NCI-H2107 treated with DMSO at 0.1 percent for 48 hours (cell line): Measurements from ENCODE around the gene JADE1.
A peak's percentile ranks its signal among the peaks of the same experiment; 100 is the strongest.

Experiments
- DNase-seq: peaks from one replicate; lab custom pipeline; 2025; ENCODE audit not compliant: unreplicated experiment; lab: John Stamatoyannopoulos, UW

Gene JADE1

DNA sequence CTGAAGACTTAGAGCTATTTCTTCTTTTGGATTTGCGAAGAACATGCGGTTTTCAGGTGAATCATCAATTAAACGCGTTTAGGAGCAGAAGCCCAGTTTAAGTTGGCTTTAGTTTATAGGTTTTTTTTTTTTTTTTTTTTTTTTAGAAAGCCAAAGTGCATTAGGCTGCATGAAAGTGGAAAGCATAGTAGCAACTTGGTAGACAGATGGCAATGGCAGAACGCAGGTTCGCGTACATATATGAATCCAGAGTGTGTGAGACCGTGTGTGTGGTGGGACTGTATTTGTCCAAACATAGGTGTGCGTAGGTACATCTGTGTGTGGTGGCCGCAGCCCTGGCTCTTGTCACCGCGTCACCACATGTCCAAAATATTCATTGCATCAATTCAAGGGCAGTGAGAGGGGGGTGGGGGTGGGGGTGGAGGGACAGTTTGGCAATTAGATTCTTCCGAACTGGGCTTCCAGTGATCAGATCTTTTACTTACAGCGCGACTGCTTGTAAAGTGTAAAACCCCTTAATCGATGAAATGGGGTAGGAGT, 901 bp downstream of the JADE1 start:
- peak; percentile 38 for DNase-seq

DNA sequence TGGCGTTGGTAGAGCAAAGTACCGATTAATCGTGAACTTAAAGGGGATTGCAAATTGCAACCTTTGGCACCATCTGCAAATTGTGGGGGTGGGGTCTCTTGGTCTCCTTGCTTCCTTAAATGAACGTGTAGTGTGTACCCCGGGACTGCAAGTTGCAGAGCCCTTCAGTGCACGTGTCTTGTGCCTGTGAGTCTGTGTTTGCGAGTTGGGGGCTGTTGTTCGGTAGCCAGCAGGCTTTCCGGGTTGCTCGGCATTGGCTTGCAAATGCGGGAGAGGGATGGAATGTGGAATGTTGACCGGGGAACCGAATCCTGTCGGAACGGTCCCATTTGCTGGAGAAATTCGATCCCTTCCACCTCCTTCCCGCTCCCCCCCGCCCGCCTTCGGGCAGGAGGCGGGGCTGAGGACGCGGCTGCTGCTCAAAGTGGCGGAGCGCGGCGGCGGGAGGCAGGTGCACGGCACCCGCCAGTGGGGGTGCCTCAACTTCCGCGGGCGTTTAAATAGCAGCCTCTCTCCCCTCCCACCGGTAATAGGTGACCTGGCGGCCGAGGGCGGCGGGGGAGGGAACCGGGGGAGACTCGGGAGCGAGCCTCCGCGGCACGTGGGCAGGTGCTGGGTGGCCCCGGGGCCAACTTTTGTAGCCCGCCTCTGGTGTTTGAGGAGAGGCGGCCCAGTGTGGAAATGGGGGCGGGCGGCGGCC, 1.5 kb downstream of the JADE1 start:
- peak; percentile 73 for DNase-seq

DNA sequence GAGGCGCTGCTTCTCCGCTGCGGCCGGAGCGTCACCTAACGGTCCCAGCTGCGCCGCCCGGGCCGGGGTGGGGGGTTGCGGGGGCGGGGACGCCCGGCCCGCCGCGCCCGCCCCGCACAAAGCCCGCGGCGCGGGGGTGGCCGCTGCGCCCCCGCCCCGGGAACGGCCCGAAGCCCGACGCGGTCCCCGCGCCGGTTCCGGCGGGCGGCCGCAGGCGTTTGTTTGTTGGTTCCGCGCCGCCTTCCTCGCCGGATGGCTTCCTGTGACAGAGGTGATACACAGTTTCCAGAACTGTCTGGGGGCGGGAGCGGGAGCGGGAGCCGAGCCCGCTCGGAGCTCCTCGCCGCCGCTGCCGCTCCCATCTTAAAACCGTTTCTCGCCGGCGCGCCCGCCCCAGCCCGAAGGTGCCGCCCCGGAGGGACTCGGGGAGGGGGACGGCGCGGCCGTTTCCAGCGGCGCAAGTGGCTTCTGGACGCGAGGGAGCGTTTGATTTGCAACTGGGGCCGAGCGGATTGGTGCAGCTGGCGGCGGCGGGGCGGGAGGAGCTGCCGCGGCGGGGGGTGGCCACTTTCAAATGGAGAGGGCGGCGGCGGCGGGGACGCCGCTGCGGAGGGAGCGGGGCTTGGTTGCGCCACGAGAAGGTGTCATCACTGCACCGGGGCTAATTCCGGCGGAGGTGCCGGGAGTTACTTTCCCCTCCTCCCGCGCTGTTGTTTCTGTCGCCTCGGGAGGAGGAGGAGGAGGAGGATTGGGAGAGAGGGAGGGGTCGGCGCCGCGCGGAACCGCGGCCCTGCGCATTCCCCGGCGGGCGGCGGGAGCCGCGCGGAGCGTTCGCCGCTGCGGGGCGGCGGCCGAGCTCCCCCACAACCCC, 2.3 kb downstream of the JADE1 start:
- DNase-seq: peak; percentile 75

DNA sequence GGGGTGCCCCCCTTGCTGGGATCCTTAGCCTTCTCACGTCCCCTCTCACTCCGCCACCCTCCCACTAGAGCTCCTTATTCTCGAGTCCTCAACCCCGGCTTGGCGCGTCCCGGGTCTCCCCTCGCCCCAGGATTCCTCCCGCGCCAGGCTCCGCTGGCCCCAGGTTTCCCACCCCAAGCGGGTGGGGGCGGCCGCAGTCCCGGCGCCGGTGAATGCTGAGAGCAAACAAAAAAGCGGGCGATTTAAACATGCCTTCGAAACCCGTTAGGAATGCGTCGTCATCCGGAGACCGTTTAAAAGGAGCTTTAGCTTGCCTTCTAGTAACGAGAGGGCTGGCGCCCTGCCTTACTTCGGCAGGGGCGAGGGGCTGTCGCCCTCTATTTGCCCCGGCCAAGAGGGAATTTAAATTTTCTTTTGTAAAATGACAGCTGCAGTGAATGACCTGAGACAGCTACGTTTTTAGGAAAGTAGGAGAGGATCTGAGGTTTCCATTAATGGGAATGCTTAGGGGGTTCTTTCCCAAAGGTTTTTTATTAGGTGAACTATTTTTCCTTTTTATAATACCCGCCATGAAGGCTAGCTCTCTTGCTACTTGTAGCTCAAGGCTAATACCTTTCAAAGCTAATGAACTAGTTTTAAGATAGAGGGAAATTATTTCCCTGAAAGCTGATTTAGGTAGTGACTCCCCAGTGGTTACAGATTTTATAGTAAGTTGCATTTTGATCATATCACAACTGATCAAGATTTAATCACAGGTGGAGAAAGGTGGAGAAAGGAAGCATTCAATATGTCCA, 3.1 kb downstream of the JADE1 start:
- no peak for DNase-seq

DNA sequence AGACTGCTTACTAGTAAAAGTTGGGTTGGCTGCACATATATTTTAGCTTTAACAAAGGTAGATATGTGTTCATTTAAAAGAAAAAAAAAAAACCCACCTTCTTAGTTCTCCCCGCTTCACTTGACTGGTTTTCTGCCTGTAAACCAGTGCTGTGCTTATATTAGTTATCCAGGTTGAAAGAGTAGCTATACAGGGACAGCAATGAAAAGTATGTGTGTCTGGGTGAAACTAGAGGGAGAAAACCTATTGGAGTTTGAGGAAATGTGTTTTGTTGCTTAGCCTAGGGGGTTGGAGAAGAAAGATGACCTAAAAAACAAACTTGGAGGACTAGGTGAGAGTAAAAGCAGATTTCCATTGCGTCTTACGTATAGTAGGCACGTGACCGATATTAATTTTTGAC, 4.5 kb downstream of the JADE1 start:
- DNase-seq: no peak

DNA sequence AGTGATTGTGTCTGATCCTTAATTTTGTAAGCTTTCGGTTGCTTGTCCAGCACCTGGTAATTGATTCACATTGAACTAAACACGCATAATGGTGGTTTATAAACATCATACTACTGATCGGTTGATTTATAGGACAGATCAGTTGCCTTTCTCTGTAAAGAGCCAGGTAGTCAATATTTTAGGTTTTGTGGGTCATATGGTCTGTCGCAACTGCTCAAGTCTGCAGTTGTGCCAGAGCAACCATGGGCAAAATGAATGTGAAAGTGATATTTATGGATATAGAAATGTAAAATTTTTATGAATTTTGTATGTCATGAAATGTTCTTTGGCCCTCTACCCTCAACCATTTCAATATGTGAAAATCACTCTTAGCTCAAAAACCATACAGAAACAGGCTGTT, 8.9 kb downstream of the JADE1 start:
- no peak for DNase-seq

DNA sequence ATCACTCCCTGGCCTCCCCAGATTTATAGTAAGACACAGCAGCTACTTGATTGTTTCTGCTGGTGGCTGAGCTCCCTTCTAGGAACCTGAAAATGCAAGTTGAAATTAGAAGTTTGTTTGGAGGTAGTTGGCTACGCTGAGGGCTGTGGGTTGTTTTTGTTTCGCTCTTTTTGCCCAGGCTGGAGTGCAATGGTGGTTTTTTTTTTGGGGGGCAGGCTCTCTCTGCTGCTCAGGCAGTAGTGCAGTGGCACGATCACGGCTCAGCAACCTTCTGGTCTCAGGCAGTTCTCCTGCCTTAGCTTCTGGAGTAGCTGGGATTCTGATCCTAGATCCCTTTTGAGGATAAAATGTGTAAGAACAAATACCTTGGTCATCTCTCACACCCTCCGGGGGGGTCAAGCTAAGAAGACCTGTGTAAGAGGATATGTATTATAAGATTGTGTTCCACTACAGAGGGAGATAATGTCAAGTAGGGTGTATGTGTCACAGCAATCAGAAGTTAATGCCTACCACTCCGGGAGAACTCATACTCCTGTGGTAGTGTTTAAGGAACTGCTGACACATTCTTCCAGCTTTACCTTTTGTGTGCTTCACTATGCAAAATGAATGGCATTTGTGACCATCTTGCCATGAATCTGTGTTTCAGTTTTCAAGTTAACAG, 9.7 kb downstream of the JADE1 start:
- no peak for DNase-seq

DNA sequence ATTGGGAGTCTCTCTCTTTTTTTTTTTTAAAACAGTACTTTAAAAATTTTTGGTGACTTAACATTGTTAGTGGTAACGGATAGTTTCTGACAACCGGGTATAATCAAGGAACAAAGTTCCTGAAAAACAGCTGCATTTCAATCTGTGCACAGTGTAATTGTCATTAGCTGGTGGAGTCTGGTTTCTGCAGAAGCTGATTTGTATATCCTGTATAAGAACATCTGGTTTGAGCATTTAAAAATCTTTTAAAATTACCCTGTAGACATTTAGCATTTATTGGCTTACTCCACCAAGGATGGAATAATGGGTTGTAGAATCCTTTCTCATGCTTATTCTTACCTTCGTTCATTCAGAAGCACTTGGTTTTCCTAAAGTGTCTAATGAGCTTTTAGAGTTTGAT, 11.2 kb downstream of the JADE1 start:
- DNase-seq: no peak

DNA sequence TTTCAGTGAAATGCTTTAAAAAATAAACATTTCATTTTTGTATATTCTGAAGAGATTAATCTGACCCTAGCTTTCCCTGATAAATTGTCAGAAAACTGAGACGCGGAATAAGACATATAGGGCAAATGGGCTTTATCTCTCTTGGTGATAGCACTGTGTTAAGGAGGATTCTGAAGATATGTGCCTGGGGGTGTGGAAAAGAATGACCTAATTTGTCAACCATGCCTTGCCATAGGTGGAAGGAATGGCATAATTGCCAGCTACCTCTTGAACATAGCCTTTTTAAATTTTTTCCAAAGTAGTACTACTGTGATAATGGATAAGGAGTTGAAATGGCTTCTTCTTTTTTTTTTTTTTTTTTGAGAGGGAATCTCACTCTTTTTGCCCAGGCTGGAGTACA, 11.7 kb downstream of the JADE1 start:
- DNase-seq: no peak

DNA sequence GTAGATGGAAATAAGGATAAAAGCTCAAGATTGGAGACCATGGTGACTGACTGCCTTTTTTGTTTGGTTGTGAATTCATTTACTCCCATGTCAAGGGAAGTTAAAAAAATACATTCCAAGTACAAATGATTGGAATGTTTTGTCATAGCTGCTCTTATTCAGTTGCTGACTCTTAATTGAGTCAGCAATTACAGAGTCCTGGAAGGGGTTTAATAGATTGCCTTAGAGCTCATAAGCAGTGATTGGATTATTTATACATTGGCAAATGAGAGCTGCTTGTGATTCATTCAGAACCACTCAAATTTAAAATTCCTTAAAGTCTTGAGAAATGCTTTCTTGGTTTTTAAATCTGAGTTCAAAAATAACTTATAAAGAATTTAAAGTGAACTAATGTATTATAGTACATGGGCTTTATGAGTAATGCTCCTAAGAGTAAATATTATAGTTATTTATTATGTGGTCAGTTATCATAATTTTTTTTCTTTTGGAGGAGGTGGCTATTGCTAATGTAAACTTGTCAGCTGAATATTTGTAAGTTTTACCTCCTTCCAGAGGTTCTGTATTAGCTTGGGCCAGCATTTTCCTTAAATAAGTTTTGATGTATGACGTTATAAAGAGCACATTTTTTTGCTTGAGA, 13.6 kb downstream of the JADE1 start:
- no peak for DNase-seq

DNA sequence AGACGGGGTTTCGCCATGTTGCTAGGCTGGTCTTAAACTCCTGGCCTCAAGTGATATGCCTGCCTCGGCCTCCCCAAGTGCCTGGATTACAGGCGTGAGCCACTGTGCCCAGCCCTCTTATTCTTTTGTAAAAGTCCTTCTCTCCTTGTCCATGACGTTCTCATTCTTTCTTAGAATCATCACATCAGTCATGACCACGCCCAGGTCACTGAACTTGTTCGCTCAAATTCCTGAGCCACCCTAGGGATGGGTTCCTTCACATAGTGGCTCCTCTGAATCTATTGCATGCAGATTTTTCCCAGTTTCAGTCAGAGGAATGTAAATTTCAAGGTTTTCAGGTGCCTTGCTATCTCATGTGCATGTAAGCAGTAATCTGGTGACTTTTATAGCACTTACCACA, 15.7 kb downstream of the JADE1 start:
- no peak for DNase-seq

DNA sequence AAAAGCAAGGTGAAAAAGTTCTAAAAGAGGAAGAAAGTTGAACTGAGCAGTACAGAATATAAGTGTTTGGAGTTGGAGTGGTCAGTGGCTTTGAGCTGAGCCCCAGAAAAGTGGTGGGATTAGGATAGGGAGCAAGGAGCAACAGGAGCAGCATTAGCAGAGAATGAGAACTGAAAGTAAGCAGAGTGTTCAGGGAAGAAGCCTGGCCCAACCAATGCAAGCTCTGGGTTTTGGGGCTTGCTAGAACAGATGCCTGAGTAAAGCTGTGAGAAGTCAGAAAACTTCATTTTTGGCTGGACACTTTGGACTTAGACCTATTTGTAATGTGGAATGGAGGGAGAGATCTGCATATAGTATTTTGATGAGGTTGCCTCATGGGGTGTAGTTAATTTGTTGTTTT, 17.8 kb downstream of the JADE1 start:
- DNase-seq: no peak

DNA sequence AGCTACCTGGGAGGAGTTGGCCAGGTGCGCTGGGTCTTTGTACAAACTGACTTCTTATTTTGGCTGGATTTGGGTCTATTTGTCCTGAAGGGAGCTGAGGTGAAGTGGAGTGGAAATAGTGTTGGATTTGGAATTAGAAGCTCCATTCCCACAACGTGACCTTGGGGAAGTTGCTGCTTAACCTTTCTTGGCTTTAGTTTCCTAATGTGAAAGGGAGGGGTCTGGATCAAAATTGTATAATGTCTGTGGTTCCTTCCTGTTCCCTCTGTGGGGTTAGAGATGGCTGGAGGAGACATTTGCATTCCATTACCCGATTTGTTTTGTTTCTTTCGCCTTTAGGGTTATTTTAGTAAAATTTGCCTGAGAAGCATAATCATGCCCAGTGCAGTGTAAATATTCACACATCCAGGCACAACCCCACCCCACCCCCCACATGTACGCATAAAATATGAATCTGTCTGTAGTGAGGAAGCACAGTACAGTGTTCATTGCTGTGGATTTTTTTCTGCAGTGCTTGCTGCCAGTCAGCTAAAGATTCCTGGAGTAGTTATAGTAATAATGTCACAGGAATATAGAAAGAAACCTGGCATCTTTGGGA, 21.5 kb downstream of the JADE1 start:
- DNase-seq: no peak

DNA sequence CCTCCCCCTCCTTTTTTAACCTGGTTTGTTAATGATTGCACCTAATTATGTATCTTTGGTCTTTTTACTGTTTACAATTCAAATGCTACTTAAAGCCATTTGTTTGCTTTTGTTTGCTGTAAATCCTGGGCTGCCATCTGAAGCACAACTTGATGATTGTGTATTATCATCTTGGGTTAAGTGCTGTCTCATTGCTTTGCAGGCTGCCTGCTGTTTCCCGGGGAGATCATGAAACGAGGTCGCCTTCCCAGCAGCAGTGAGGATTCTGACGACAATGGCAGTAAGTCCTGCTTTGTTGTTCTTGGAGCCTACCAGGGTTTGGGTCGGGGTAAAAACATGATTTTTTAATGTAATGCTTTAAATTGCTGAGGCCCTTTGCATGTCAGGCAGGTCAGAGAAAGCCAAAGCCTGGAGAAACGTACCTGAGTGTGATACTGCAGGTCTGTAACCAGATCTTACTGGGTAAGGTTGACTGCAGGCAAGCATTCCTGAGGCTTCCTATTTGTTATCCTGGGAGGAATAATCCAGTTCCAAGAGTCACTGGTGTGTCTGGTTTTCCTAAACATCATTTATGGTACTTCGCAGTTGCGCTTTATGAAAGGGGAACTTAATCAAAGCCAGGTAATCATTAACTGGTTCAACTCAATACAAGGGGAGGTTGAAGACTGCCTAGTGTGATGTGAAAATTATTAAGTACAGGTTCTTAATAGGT, 22.2 kb downstream of the JADE1 start:
- DNase-seq: no peak

DNA sequence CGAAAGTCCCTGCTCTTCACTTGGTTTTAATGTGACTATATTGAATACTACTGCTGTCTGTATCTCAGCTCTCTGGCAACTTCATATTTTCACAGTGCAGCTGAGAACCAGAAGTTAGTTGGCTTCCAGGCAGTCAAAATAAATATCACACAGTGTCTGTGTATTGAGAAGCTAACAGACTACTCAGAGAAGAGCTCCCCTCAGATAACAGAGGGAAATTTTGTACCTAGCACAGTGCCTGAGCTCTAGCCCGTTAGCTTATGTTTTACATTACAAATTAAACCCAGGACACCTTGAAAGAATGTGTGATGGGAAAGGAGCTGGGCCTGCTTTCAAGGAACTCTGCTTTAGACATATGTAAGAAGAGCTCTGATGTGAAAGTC, 22.7 kb downstream of the JADE1 start:
- DNase-seq: no peak

DNA sequence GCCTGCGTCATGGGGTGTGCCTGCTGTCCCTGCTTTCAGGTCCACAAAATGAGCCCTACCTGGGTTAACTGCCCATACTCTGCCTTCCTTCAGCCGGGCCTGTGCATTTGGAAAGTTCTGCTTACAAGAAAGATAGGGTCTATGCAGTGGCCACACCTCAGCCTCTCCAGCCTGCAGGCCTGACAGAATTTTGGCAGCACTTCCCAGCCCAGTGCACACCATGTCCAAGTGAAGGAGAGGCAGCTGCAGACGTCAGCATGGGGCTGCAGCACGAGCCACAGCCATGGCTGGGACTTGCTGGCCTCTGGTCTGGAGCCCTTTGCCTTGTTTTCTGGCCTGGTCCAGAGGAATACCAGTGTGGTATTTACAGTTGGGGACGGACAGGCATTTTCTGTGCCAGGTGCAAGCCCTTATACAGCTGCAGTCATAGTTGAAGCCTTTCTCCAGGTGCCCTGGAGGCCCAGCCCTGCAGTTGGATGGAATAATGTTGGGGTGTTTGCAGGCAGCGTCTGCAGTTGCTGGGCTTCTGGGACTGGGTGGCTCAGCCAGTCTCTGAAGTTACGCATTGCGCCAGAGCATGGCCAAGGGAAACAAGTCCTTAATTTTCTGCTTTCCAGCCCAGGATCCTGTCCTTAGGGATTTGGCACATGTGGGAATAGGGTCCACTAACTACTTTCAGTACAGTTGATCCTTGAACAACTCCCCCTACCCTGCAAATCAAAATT, 26.2 kb downstream of the JADE1 start:
- DNase-seq: no peak

DNA sequence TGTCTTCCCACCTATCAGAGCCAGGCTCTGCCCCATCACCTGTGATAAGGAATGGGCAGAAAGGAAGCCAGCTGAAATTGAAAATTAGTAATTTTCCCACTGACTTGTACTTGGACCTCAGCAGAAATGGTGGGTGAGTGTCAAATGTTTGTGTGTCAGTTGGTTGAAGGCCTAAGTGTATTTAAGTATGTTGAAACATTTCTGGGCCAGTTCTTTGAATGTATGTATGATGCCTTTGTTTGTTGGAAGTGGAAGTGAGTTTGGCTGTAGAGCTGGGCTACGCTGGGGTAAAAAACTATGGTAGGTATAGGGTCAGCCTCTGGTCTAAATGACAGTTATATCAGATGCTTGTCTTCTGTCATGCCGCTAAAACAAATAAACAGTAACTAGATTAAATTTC, 27.7 kb downstream of the JADE1 start:
- DNase-seq: no peak

DNA sequence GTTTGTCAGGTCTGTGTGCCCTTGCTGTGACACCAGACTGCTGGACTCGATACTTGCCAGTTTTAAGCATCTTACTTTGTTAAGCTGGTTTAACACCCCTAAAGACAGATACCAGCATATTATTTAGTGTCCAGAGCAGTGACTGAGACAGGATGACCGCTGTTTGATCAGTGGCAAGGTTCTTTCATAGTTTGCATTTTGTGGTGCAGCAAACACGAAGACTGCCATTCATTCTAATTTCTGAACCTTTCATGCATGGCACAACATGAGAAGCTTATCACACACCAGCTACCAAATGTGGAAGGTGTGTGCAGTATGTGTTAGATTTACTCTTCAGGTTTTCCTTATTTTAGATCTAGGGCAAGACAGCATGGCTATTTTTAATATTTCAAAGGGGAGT, 28.2 kb downstream of the JADE1 start:
- DNase-seq: no peak
